Tibial nerve (tissue), 4 donors: Measurements from ENCODE around the gene PPP3CB.

Source experiments
- EP300 ChIP-seq, 2 donors: sonication (generic); formaldehyde crosslinking; IDR thresholded peaks; one replicate each; pipeline ENCODE4 v1.6.1; 2017; ENCODE audit warnings: antibody characterized with exemption in 2 of 2, mild to moderate bottlenecking in 1 of 2
- TF ChIP-seq, protein P1 (sequence below), 5 experiments: fragments of 200-600 bp in 3 of 5; fragments of 450-650 bp in 2 of 5; sonication (generic) in 3 of 5; IDR thresholded peaks; one replicate each; pipeline ENCODE4 v1.5.1; 2016 to 2019; ENCODE audit warnings: antibody characterized with exemption in 5 of 5, mild to moderate bottlenecking in 3 of 5, moderate library complexity in 2 of 5

DNA sequence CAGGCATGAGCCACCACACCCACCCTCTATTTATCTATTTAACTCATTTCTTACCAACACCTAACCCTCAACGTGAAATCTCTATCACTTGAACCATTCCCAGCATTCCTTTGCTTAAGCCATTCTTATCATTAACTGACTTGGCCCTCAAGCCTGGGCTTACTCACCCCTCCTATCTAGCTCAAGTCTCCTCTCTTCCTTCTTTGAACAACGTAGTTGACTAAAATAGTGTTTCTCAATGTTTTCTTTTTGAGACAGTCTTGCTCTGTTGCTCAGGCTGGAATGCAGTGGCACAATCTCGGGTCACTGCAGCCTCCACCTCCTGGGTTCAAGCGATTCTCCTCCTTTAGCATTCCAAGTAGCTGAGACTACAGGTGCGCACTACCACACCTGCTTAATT, 89.0 kb downstream of the PPP3CB start:
- TF ChIP-seq, protein P1, sequence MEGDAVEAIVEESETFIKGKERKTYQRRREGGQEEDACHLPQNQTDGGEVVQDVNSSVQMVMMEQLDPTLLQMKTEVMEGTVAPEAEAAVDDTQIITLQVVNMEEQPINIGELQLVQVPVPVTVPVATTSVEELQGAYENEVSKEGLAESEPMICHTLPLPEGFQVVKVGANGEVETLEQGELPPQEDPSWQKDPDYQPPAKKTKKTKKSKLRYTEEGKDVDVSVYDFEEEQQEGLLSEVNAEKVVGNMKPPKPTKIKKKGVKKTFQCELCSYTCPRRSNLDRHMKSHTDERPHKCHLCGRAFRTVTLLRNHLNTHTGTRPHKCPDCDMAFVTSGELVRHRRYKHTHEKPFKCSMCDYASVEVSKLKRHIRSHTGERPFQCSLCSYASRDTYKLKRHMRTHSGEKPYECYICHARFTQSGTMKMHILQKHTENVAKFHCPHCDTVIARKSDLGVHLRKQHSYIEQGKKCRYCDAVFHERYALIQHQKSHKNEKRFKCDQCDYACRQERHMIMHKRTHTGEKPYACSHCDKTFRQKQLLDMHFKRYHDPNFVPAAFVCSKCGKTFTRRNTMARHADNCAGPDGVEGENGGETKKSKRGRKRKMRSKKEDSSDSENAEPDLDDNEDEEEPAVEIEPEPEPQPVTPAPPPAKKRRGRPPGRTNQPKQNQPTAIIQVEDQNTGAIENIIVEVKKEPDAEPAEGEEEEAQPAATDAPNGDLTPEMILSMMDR (IDR thresholded peaks at IDR 0.05), result no peak
- no peak for TF ChIP-seq EP300 (IDR thresholded peaks at IDR 0.05)
